HK-2 (cell line): ENCODE data around the gene ELP5.

Source experiments
- DNase-seq: peaks from one replicate; pipeline ENCODE4 v3.0.0-alpha.2; 2018; ENCODE audit not compliant: unreplicated experiment

The ELP5 gene

DNA sequence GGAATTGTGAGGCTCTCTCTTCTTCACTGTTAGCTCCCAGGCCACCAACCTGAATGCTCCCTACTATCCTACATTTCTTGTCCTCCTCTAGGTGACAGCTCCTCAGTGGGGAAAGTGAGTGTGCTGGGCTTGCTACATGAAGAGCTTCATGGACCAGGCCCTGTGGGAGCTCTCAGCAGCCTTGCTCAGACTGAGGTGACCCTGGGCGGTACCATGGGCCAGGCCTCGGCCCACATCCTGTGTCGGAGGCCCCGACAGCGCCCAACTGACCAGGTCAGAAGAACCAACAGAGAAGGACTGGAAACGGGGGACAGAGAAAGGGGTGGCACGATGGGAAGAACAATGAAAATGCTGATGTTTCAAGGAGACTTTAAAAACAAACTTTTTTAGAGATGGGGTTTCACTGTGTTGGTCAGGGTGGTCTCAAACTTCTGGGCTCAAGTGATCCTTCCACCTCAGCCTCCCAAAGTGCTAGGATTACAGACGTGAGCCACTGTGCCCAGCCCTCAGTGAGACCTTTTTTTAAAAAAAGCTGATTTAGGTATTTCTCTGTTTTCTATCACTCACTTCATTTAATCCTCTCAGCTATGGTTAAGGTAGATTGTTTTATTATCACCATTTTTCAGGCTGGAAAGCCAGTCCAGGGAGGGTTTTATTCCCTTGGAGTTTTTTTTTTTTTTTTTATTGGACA lies 4.9 kb downstream of the ELP5 start:
- DNase-seq: no peak

DNA sequence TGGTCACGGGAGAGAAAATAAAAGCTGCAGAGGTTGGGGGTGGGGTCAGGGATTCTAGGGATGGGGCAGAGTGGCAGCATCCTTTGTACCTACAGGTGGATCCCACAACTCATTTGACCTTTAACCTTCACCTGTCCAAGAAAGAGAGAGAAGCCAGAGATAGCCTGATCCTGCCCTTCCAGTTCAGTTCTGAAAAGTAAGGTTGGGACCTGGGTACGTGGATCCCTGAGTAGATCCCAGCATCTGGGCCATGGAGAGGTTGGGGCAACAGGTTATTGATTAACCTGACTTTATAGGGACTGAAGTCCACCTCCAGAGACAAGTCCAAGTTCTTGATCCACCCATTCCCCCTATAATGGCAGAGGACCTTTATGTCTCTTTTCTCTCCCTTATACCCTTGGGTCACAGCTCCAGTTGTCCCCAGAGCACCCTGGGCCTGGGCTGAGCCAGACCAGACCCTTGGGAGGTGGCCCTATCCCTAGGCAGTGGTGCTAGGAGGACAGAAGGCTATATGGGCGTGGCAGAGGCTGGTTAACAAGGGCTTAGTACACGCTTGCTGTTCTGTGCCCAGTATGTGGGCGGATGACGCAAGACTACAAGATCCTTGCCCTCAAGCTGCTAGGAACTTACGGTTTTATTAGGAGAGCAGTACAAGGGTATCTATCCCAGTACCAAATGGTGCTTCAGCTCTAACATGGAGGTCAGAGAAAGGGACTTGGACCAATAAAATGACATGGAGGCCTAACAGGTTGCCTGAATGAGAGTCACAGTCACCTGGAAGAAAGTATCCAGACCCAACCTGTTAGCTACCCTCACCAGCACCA lies 6.9 kb downstream of the ELP5 start:
- DNase-seq: no peak

DNA sequence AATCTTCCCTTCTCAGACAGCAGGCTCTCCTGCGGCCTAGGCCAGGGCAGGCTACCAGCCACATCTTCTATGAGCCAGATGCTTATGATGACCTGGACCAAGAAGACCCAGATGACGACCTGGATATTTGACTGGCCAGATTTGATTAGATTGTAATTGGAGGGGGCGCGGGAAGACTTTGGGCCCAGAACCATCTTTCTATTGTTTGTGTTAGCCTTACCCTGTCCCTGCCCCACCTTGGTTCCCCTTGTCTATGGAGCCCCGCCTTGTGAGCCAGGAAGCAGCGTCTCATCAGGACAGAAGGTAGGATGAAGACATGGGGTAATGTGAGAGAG lies 7.5 kb downstream of the ELP5 start:
- DNase-seq: no peak

DNA sequence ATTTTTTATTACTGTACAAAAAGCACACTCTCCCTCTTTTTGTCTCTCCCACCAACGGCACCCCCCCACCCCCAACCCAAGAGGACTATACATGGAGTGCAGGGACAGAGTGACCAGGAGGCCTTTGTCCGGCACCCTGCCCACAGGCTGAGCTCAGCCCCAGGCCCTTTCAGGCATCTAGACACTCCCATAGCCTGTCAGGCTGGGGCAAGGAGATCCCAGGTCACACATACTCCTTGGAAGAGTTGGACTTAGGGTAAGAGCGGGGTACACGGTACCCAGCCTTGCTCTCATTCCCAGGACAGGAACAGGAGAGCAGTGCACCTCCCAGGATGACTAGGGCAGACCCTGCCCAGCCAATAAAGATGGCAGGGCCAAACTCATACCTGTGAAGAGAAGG lies 8.1 kb downstream of the ELP5 start:
- no peak for DNase-seq

GRCh38 chr17:7260651-7261378 lies 8.8 kb downstream of the ELP5 start:
- DNase-seq: no peak

DNA sequence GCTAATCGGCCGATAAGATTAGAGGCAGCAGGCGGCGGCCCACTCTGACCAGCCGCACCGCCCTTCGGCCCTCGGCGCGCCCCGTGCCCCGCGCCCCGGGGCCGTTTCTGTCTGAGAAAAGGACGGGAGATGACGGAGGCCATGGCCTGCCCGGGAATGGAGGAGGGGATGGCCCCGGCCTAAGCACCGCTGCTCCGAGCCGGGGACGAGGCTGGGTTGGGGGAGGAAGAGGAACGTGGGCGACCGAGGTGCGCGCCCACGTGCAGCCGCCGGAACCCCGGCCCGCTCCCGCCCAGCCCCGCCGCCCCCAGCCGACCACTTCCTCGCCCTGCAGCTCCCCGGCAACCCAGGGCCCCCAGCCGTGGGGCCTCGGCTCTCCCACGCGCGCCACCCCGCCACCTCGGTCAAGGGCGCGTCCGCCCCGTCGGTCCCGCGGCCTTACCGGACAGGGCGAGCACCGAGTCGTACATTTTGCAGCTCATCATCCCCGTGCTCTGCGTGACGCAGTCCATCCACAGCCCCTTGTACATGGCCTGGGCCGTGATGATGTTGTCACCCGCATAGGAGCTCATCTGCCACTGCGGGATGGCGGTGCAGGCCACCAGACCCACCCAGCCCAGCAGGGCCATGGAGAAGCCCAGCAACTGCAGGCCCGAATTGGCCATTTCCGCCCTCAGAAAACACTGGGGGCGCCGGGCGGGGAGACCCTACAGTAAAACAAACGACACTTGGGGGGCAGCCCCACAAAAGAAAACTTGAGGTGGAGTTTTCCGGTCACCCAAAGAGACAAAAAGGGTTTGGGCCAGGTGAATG lies 9.6 kb downstream of the ELP5 start:
- DNase-seq: no peak

GRCh38 chr17:7262192-7262934 lies 10.3 kb downstream of the ELP5 start, which contains the start of gene CLDN7:
CLDN7 (minus strand) TSS chr17:7262478; CDS start chr17:7262043, 435 bp downstream.
- no peak for DNase-seq

DNA sequence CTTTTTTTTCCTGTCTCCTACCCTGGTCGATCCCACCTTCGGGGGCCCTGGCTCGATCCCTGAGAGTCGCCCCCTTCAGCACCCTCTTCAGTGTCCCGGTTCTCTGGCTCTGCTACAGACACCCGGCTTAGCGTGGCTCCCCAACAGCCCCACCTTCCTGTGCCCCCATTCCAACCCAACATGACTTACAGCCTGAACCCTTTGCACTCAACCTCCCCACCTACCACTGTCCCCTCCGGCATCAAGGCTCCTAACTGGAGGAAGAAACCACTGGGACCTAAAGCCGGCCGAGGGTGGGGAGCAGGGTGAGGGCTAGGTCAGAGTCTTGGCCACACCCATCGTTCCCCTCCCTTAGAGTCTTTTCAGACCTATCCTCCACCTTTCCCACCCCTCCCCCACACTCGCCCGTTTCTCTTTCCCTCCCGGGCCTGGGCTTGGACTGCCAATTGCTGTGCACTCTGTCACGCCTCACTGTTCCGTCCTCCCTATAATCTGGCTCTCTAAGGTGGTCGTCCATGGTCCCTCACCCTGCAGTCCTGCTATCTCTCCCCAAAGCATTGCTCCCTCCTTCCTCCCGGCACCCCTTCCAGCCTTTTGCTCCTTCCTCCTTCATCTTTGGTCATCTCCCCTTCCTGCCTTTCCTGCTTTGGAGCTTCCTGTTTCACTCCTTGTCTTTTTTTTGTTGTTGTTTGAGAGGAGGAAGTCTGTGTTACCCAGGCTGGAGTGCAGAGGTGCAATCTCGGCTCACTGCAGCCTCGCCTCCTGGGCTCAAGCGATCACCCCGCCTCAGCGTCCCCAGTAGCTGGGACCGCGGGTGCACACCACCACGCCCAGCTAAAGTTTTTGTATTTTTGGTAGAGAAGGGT lies 11.2 kb downstream of the ELP5 start:
- DNase-seq: no peak

GRCh38 chr17:7263801-7264078 lies 11.7 kb downstream of the ELP5 start:
- DNase-seq: no peak

- DNase-seq: no peak
Observed at GRCh38 chr17:7266784-7267183, 14.8 kb downstream of the ELP5 start.

DNA sequence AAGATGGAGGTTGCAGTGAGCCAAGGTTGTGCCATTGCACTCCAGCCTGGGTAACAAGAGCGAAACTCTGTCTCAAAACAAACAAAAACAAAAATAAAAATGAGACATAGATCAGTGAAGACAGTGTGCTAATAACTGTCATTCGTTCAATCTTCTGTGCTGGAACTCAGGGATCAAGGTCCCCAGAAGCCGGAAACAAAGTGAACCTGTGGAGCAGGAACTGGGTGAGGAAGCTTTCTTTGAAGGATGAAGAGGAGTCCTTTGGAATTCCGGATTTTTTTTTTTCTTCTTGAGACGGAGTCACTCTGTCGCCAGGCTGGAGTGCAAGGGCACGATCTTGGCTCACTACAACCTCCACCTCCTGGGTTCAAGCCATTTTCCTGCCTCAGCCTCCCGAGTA lies 27.4 kb downstream of the ELP5 start:
- DNase-seq: no peak

DNA sequence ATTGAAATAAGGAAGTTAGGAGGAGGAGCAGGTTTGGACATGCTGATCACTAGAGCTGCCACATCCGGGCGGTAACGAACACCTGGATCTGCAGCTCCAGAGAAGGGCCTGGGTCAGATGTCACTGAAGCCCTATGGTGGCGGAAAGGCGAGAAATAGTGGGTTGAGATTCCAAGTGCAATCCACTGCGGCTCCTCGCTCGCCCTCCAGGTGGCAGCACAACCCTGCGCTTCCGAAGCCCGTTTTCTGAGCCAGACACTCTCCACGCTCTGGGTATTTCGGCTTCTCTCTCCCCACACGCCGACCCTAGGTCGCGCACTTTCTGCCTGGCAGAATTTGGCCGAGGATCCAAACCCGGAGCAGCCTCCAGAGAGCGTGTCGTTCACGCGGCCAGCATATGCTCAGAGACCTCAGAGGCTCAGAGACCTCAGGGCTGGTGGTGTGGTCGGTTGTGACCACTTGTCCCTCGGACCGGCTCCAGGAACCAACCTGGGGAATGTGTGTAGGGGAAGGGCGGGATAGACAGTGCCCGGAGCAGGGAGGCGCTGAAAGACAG lies 28.6 kb downstream of the ELP5 start:
- peak; percentile 84 for DNase-seq

GRCh38 chr17:7281074-7281952 lies 29.3 kb downstream of the ELP5 start, which contains the start of gene SLC2A4:
SLC2A4 (plus strand) TSS chr17:7281718; CDS start chr17:7281935, 217 bp downstream.
- DNase-seq: peak; percentile 91

- DNase-seq: peak; percentile 19
Observed at GRCh38 chr17:7281953-7282751, 30.1 kb downstream of the ELP5 start.

GRCh38 chr17:7282752-7283321 lies 30.8 kb downstream of the ELP5 start:
- no peak for DNase-seq

GRCh38 chr17:7283471-7284216 lies 31.6 kb downstream of the ELP5 start:
- DNase-seq: no peak

DNA sequence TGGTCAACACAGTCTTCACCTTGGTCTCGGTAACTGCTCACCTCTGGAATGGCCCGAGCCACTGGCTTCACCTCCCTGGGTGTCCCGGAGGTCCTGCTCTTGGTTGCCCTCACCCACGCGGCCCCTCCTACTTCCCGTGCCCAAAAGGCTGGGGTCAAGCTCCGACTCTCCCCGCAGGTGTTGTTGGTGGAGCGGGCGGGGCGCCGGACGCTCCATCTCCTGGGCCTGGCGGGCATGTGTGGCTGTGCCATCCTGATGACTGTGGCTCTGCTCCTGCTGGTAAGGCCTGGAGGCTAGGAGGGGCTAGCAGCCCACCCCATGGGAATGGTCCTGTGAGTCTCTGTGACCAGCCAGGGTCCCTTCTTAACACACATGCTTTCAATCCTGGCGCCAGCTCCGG lies 32.9 kb downstream of the ELP5 start:
- no peak for DNase-seq
